LoVo (cell line): ENCODE results near the gene DENND5A.
A peak's percentile ranks its signal among the peaks of the same experiment; 100 is the strongest.
"Not testable (repeated sequence)": the region's sequence is repeated elsewhere in the genome, so short reads cannot be mapped to it uniquely, and the experiment has no call there.

Source experiments
- DNase-seq: peaks from one replicate; pipeline ENCODE4 v3.0.0-alpha.2; 2016; ENCODE audit warnings: low spot score

Gene DENND5A

GRCh38 chr11:9210922-9211320 lies 54.2 kb downstream of the DENND5A start:
- DNase-seq, result no peak

- DNase-seq, result peak; percentile 42
These were observed 54.8 kb downstream of the DENND5A start for GRCh38 chr11:9210224-9210921.

- not testable (repeated sequence) for DNase-seq
These were observed 55.5 kb downstream of the DENND5A start for GRCh38 chr11:9209604-9210003.

GRCh38 chr11:9208726-9209501 lies 56.2 kb downstream of the DENND5A start:
- DNase-seq, result no peak

- no peak for DNase-seq
These were observed 57.9 kb downstream of the DENND5A start for GRCh38 chr11:9207229-9207628.

GRCh38 chr11:9206496-9206895 lies 58.7 kb downstream of the DENND5A start:
- no peak for DNase-seq

- DNase-seq, result no peak
These were observed 61.3 kb downstream of the DENND5A start for GRCh38 chr11:9203691-9204311.

GRCh38 chr11:9201372-9202162 lies 63.6 kb downstream of the DENND5A start:
- no peak for DNase-seq

- DNase-seq, result no peak
These were observed 64.7 kb downstream of the DENND5A start for GRCh38 chr11:9200471-9200870.

- DNase-seq, result no peak
These were observed 71.8 kb downstream of the DENND5A start for GRCh38 chr11:9193316-9193715.

- no peak for DNase-seq
These were observed 72.6 kb downstream of the DENND5A start for GRCh38 chr11:9192561-9192960.

- not testable (repeated sequence) for DNase-seq
These were observed 74.7 kb downstream of the DENND5A start for GRCh38 chr11:9190326-9191016.

GRCh38 chr11:9188860-9189259 lies 76.3 kb downstream of the DENND5A start:
- DNase-seq, result not testable (repeated sequence)

GRCh38 chr11:9187616-9188015 lies 77.5 kb downstream of the DENND5A start:
- DNase-seq, result no peak

GRCh38 chr11:9184516-9184915 lies 80.6 kb downstream of the DENND5A start:
- no peak for DNase-seq

- DNase-seq, result no peak
These were observed 82.8 kb downstream of the DENND5A start for GRCh38 chr11:9182180-9182871.

GRCh38 chr11:9180784-9181183 lies 84.4 kb downstream of the DENND5A start:
- no peak for DNase-seq

GRCh38 chr11:9179141-9179540 lies 86.0 kb downstream of the DENND5A start:
- no peak for DNase-seq

GRCh38 chr11:9178716-9179115 lies 86.4 kb downstream of the DENND5A start:
- DNase-seq, result no peak

- no peak for DNase-seq
These were observed 87.6 kb downstream of the DENND5A start for GRCh38 chr11:9177438-9178091.
